Hematopoietic multipotent progenitor cell treated with erythropoietin and hydrocortisone succinate and interleukin-3 and kit ligand, for 17 days (in vitro differentiated cells): Measurements from ENCODE around the gene ERV3-1.
"Not testable (repeated sequence)": the region's sequence is repeated elsewhere in the genome, so short reads cannot be mapped to it uniquely, and the experiment has no call there.

ENCODE experiments used
- DNase-seq: peaks from one replicate; pipeline ENCODE4 v3.0.0-alpha.2; 2015; ENCODE audit warnings: low spot score

Gene ERV3-1

GRCh38 chr7:65006094-65006992 lies at the start of gene ERV3-1:
Gene ERV3-1 (minus strand): TSS chr7:65006687. CDS start chr7:64993026, 13,661 bp downstream.
- peak; percentile 82 for DNase-seq

- DNase-seq = not testable (repeated sequence)
These were observed 49.3 kb upstream of the ERV3-1 start for GRCh38 chr7:65055786-65056185.

- not testable (repeated sequence) for DNase-seq
These were observed 48.0 kb upstream of the ERV3-1 start for GRCh38 chr7:65054466-65054994.

GRCh38 chr7:65051654-65052053 lies 45.2 kb upstream of the ERV3-1 start:
- DNase-seq = not testable (repeated sequence)

GRCh38 chr7:65051139-65051538 lies 44.7 kb upstream of the ERV3-1 start:
- DNase-seq = not testable (repeated sequence)

- not testable (repeated sequence) for DNase-seq
These were observed 39.8 kb upstream of the ERV3-1 start for GRCh38 chr7:65046329-65046728.

GRCh38 chr7:65045589-65045988 lies 39.1 kb upstream of the ERV3-1 start:
- DNase-seq = not testable (repeated sequence)

GRCh38 chr7:65038767-65039166 lies 32.3 kb upstream of the ERV3-1 start:
- peak; percentile 29 for DNase-seq

- DNase-seq = peak; percentile 92
These were observed 31.5 kb upstream of the ERV3-1 start for GRCh38 chr7:65037740-65038688.

GRCh38 chr7:65036526-65036925 lies 30.0 kb upstream of the ERV3-1 start:
- not testable (repeated sequence) for DNase-seq

GRCh38 chr7:65035469-65035868 lies 29.0 kb upstream of the ERV3-1 start:
- not testable (repeated sequence) for DNase-seq

GRCh38 chr7:65034120-65034782 lies 27.8 kb upstream of the ERV3-1 start:
- not testable (repeated sequence) for DNase-seq

GRCh38 chr7:65033391-65033790 lies 26.9 kb upstream of the ERV3-1 start:
- DNase-seq = not testable (repeated sequence)

GRCh38 chr7:65025023-65025422 lies 18.5 kb upstream of the ERV3-1 start:
- DNase-seq = not testable (repeated sequence)

- DNase-seq = not testable (repeated sequence)
These were observed 14.5 kb upstream of the ERV3-1 start for GRCh38 chr7:65020978-65021377.

GRCh38 chr7:65009881-65010280 lies 3.4 kb upstream of the ERV3-1 start:
- DNase-seq = not testable (repeated sequence)

- not testable (repeated sequence) for DNase-seq
These were observed 2.9 kb upstream of the ERV3-1 start for GRCh38 chr7:65009394-65009793.

- not testable (repeated sequence) for DNase-seq
These were observed 549 bp upstream of the ERV3-1 start for GRCh38 chr7:65007036-65007435.

GRCh38 chr7:65004575-65004974 lies 1.9 kb downstream of the ERV3-1 start:
- DNase-seq = no peak

GRCh38 chr7:65002972-65003585 lies 3.4 kb downstream of the ERV3-1 start:
- DNase-seq = no peak

- DNase-seq = no peak
These were observed 5.1 kb downstream of the ERV3-1 start for GRCh38 chr7:65001291-65001814.
